AG09319 (cell line): Measurements from ENCODE around the gene SCNN1A.
"Not testable (repeated sequence)": the region's sequence is repeated elsewhere in the genome, so short reads cannot be mapped to it uniquely, and the experiment has no call there.

ENCODE experiments used
- DNase-seq: peaks from one replicate; pipeline ENCODE4 v3.0.0-alpha.2; 2010; ENCODE audit warnings: low read depth; ENCODE audit errors: extremely low read depth
- CTCF ChIP-seq: IDR thresholded peaks from 2 replicates; pipeline ENCODE4 v1.5.1; 2011; ENCODE audit warnings: low read depth, mild to moderate bottlenecking, inconsistent platforms, low read length, moderate library complexity

The SCNN1A gene

GRCh38 chr12:6341417-6342139 is 33.8 kb downstream of the SCNN1A start, which contains the start of gene TNFRSF1A:
Gene TNFRSF1A, minus strand, starts transcription at chr12:6342076. Its CDS starts 262 bp downstream, at chr12:6341814.
- DNase-seq, result no peak
- no peak for TF ChIP-seq CTCF

GRCh38 chr12:6340745-6341416 is 34.5 kb downstream of the SCNN1A start:
- no peak for TF ChIP-seq CTCF
- no peak for DNase-seq

- DNase-seq, result no peak
These were observed 35.2 kb downstream of the SCNN1A start for GRCh38 chr12:6340032-6340638.

GRCh38 chr12:6338955-6339354 is 36.4 kb downstream of the SCNN1A start:
- no peak for TF ChIP-seq CTCF
- no peak for DNase-seq

More at GRCh38 chr12:6340032-6340638, 35.2 kb downstream of the SCNN1A start:
- no peak for TF ChIP-seq CTCF

- DNase-seq, result not testable (repeated sequence)
These were observed 36.8 kb downstream of the SCNN1A start for GRCh38 chr12:6338536-6338935.

GRCh38 chr12:6337958-6338433 is 37.4 kb downstream of the SCNN1A start:
- no peak for TF ChIP-seq CTCF

GRCh38 chr12:6336889-6337853 is 38.2 kb downstream of the SCNN1A start:
- no peak for DNase-seq
- TF ChIP-seq CTCF, result no peak

More at GRCh38 chr12:6337958-6338433, 37.4 kb downstream of the SCNN1A start:
- DNase-seq, result no peak
